LNCAP (cell line): Measurements from ENCODE around the gene HIVEP3.

ENCODE experiments used
- CTCF ChIP-seq: fragments of 450-650 bp; IDR thresholded peaks from 2 replicates; pipeline ENCODE4 v1.5.1; 2017; ENCODE audit warnings: mild to moderate bottlenecking

Gene HIVEP3

GRCh38 chr1:41898191-41898713 lies 20.5 kb downstream of the HIVEP3 start:
- no peak for TF ChIP-seq CTCF

- no peak for TF ChIP-seq CTCF
These were observed 23.2 kb downstream of the HIVEP3 start for GRCh38 chr1:41895552-41895951.

- TF ChIP-seq CTCF, result no peak
These were observed 23.8 kb downstream of the HIVEP3 start for GRCh38 chr1:41894808-41895483.

- no peak for TF ChIP-seq CTCF
These were observed 24.5 kb downstream of the HIVEP3 start for GRCh38 chr1:41894101-41894807.

- no peak for TF ChIP-seq CTCF
These were observed 26.4 kb downstream of the HIVEP3 start for GRCh38 chr1:41892301-41892781.

GRCh38 chr1:41891199-41891896 lies 27.4 kb downstream of the HIVEP3 start:
- no peak for TF ChIP-seq CTCF

GRCh38 chr1:41890825-41891198 lies 27.9 kb downstream of the HIVEP3 start:
- no peak for TF ChIP-seq CTCF
